Measurements from ENCODE around the gene CDH12.
"Not testable (repeated sequence)": the region's sequence is repeated elsewhere in the genome, so short reads cannot be mapped to it uniquely, and the experiment has no call there.

The CDH12 gene

GRCh38 chr5:22852807-22853660 lies at the start of gene CDH12:
Gene CDH12 (minus strand): TSS chr5:22853344.
- DNase-seq: peak; percentile 68

- DNase-seq: no peak
Measured at GRCh38 chr5:22901885-22902284, 48.7 kb upstream of the CDH12 start.

- DNase-seq: no peak
Measured at GRCh38 chr5:22900801-22901310, 47.7 kb upstream of the CDH12 start.

GRCh38 chr5:22899341-22899740 lies 46.2 kb upstream of the CDH12 start:
- no peak for DNase-seq

- no peak for DNase-seq
Measured at GRCh38 chr5:22896152-22896551, 43.0 kb upstream of the CDH12 start.

GRCh38 chr5:22892441-22892840 lies 39.3 kb upstream of the CDH12 start:
- DNase-seq: no peak

GRCh38 chr5:22889720-22890119 lies 36.6 kb upstream of the CDH12 start:
- DNase-seq: peak; percentile 16

GRCh38 chr5:22887566-22887965 lies 34.4 kb upstream of the CDH12 start:
- DNase-seq: no peak

- DNase-seq: not testable (repeated sequence)
Measured at GRCh38 chr5:22858911-22859310, 5.8 kb upstream of the CDH12 start.

- no peak for DNase-seq
Measured at GRCh38 chr5:22855824-22856223, 2.7 kb upstream of the CDH12 start.

- DNase-seq: no peak
Measured at GRCh38 chr5:22850981-22851380, 2.2 kb downstream of the CDH12 start.

- no peak for DNase-seq
Measured at GRCh38 chr5:22846693-22847092, 6.5 kb downstream of the CDH12 start.

GRCh38 chr5:22844636-22845035 lies 8.5 kb downstream of the CDH12 start:
- no peak for DNase-seq

GRCh38 chr5:22844155-22844554 lies 9.0 kb downstream of the CDH12 start:
- DNase-seq: no peak

- no peak for DNase-seq
Measured at GRCh38 chr5:22842574-22842973, 10.6 kb downstream of the CDH12 start.

- no peak for DNase-seq
Measured at GRCh38 chr5:22837803-22838202, 15.3 kb downstream of the CDH12 start.

- peak; percentile 13 for DNase-seq
Measured at GRCh38 chr5:22835686-22836085, 17.5 kb downstream of the CDH12 start.

- no peak for DNase-seq
Measured at GRCh38 chr5:22793463-22793862, 59.7 kb downstream of the CDH12 start.

- no peak for DNase-seq
Measured at GRCh38 chr5:22787807-22788206, 65.3 kb downstream of the CDH12 start.

- no peak for DNase-seq
Measured at GRCh38 chr5:22787398-22787797, 65.7 kb downstream of the CDH12 start.

- peak; percentile 13 for DNase-seq
Measured at GRCh38 chr5:22780756-22781155, 72.4 kb downstream of the CDH12 start.

- no peak for DNase-seq
Measured at GRCh38 chr5:22779499-22779898, 73.6 kb downstream of the CDH12 start.

- DNase-seq: no peak
Measured at GRCh38 chr5:22776285-22776684, 76.9 kb downstream of the CDH12 start.

- DNase-seq: not testable (repeated sequence)
Measured at GRCh38 chr5:22774214-22774613, 78.9 kb downstream of the CDH12 start.

- no peak for DNase-seq
Measured at GRCh38 chr5:22764736-22765135, 88.4 kb downstream of the CDH12 start.

All from NCI-H510A treated with DMSO at 0.1 percent for 48 hours (cell line).